Right renal pelvis (tissue), 4 donors: Measurements from ENCODE around the gene KAT14. TPM values are rescaled to one million over a fixed set of nuclear protein-coding genes. Genes with fewer than 3 reads are reported as not detected.
"Not testable (repeated sequence)": the region's sequence is repeated elsewhere in the genome, so short reads cannot be mapped to it uniquely, and the experiment has no call there.

Experiments
- DNase-seq, 4 donors: peaks; one replicate each; pipeline ENCODE4 v3.0.0-alpha.2; 2013; ENCODE audit warnings: low read depth in 4 of 4, low spot score in 3 of 4, missing footprints in 1 of 4
- polyA plus RNA-seq, 4 donors: library from polyadenylated mRNA; unstranded; fragments of 120-200 nt; gene quantifications; one replicate each; pipeline ENCODE4 v1.2.1, GENCODE V29; 2013; ENCODE audit not compliant: insufficient read length in 4 of 4

KAT14 gene
- polyA plus RNA-seq, 4 donors = 25.7 to 29.4 (median 27.4) TPM

GRCh38 chr20:18144541-18145099 lies 7.0 kb downstream of the KAT14 start:
- no peak for DNase-seq

GRCh38 chr20:18154342-18154741 lies 16.7 kb downstream of the KAT14 start:
- no peak for DNase-seq

- no peak for DNase-seq
Measured at GRCh38 chr20:18156045-18156444, 18.4 kb downstream of the KAT14 start.

GRCh38 chr20:18164356-18164755 lies 26.7 kb downstream of the KAT14 start:
- no peak for DNase-seq

GRCh38 chr20:18165553-18165952 lies 27.9 kb downstream of the KAT14 start:
- no peak for DNase-seq

- DNase-seq = no peak
Measured at GRCh38 chr20:18166241-18166881, 28.7 kb downstream of the KAT14 start.

- no peak for DNase-seq
Measured at GRCh38 chr20:18166950-18167349, 29.3 kb downstream of the KAT14 start.

GRCh38 chr20:18172379-18172778 lies 34.7 kb downstream of the KAT14 start:
- DNase-seq = no peak

- DNase-seq = no peak
Measured at GRCh38 chr20:18174906-18175683, 37.4 kb downstream of the KAT14 start.

- DNase-seq = no peak
Measured at GRCh38 chr20:18176318-18176785, 38.7 kb downstream of the KAT14 start.

GRCh38 chr20:18180366-18180765 lies 42.7 kb downstream of the KAT14 start:
- not testable (repeated sequence) for DNase-seq

GRCh38 chr20:18180815-18181214 lies 43.2 kb downstream of the KAT14 start:
- DNase-seq = no peak

GRCh38 chr20:18187020-18187419 lies 49.4 kb downstream of the KAT14 start:
- no peak for DNase-seq

- no peak for DNase-seq
Measured at GRCh38 chr20:18188434-18188833, 50.8 kb downstream of the KAT14 start.

- no peak for DNase-seq
Measured at GRCh38 chr20:18190338-18191233, 52.9 kb downstream of the KAT14 start.

- DNase-seq = peak; percentile 26 to 51 (median 40)
Measured at GRCh38 chr20:18191306-18191705, 53.6 kb downstream of the KAT14 start.

- not testable (repeated sequence) for DNase-seq
Measured at GRCh38 chr20:18194461-18194860, 56.8 kb downstream of the KAT14 start.

GRCh38 chr20:18195931-18196330 lies 58.3 kb downstream of the KAT14 start:
- DNase-seq = no peak

GRCh38 chr20:18197382-18198070 lies 59.9 kb downstream of the KAT14 start:
- no peak for DNase-seq

GRCh38 chr20:18202966-18203365 lies 65.3 kb downstream of the KAT14 start:
- DNase-seq = no peak
